GM18517 (cell line): Measurements from ENCODE around the gene MCHR1.

Experiments
- ATAC-seq: cut with Tn5 transposase; IDR thresholded peaks from one replicate; pipeline ENCODE4 v1.9.1; 2021; ENCODE audit warnings: mild to moderate bottlenecking, moderate library complexity; ENCODE audit not compliant: unreplicated experiment

MCHR1 gene

DNA sequence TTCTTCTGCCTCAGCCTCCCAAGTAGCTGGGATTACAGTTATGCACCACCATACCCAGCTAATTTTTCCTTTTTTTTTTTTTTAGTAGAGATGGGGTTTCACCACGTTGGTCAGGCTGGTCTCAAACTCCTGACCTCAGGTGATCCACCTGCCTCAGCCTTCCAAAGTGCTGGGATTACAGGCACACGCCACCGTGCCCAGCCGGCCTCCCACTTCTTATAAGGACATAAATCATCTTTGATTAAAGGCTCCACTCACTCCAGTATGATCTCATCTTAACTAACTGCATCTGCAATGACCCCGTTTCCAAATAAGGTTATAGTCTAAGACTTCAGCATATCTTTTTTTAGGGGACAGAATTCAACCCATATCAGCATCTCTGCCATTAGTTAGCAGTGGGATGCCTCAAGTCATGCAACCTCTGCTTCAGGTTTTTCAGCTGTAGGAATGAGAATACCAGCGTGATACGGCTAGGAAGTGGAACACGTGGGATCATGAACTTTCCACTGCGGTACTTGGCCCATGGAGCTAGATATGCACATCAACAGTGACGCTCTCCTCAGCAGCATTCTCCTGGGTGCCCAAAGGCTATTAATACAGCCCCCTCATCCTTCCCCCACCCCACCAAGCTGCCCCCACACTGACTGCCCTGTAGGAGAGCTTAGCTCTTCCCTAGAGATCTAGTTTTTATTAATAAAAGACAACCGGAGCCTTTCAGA lies 41.4 kb downstream of the MCHR1 start:
- ATAC-seq: no peak

DNA sequence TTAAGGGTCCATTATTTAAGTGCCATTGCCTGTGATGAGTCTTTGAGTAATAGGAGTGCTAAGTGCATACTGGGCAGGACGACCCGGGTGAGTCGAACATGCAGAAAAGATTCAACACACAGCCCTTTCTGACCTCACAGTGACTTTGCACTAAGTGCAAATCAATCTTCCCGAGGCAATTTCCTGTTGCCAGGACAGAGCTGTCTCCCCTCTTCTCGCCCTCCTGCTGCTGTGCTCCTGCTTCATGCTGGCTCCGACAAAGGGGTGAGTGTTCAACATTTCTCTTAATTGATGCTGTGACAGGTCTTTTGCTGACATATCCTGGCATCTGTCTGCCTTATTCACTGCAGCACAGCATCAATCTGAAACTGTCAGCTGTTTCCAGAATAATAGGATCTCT lies 42.0 kb downstream of the MCHR1 start:
- no peak for ATAC-seq

DNA sequence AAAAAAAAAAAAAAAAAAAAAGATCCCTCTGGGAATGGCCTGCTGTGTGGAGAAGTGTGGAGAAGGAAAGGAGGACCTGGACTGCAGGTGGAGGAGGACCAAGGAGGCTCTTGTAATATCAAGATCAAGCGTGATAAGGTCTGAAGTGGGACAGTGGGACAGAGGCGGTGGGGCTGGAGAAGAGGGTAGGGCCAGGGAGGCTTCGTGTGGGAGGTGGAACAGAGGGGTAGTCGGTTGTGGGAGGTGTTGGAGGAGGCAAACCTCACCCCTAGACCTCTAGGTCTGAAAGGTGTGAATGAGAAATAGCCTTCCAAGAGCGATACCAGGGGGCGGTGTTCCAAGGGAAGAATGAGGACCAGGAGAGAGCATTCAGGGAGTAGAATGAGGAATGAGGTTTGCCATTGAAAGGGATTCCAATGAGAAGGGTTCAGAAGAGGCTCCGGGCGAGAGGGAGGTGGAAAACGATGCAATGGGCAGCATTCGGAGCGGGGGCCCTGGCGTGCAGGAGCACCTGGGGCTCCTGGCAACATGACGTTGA lies 44.2 kb downstream of the MCHR1 start:
- no peak for ATAC-seq

DNA sequence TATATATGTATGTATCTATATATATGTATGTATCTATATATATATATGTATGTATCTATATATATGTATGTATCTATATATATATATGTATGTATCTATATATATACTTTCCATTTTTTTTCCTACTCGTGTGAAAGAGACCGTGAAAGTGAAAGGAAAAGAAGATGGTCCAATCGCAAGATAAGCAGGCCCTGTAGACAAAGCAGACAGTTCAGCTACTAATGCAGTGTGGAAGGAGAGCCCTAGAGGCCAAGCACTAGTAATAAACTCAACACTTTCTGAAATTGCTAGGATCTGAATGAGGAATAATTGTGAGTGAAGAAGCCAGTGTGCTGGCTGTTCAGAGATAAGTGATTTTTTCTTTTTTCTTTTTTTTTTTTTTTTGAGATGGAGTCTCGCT lies 47.2 kb downstream of the MCHR1 start:
- ATAC-seq: no peak

DNA sequence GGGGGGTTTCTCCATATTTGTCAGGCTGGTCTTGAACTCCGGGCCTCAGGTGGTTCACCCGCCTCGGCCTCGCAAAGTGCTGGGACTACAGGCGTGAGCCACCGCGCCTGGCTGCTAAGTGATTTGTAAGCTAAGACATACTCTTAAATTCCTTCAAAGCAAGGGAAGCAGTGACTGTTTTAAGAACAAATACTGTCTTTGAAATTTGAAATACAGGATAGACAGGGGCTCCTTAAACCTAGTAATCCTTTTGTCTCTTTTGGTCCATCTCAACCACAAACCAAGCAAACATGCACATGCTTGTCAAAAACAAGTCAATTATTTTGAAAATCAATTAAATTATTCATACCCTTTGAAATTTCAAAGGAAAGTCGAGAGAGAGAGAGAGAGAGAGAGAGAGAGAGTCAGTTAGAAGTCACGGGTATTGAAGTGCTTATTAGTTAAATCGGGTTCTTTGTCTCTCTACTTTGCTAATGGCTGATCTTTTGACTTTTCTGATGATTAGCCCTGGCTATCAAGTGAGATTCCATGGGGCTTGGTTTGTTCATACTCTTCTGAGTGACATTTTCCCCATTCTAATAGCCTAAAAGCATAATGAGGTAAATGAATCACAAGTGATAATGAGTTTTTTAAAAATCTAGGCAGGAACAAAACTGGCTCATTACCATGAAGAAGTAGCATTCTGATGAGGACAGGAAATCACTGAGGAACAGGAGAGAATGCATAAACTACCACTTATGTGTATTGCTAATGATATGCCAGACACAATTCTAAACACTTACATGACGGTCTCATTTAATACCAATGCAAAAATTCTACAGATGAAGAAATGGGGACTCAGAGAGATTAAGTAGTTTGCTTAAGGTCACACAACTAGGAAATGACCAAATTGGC lies 48.0 kb downstream of the MCHR1 start:
- no peak for ATAC-seq

DNA sequence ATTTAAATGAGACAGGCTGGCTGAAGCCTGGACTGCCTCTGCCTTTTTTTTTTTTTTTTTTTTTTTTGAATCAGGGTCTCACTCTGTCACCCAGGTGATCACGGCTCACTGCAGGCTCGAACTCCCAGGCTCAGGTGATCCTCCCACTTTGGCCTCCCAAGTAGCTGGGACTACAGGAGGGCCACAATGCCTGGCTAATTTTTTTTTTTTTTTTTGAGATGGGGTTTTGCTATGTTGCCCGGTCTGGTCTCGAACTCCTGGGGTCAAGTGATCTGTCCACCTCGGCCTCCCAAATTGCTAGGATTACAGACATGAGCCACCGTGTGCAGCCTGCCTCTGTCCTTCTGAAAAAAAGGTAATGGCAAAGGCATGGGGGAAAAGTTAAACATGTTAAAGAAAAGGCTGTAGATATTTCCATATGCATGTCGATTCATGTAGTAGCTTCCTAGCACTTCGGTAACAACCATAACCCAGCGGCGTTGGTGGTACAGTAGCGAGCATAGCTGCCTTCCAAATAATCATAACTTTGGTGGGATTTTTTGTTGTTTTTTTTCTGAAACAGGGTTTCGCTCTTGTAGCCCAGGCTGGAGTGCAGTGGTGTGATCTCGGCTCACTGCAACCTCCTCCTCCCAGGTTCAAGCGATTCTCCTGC lies 48.8 kb downstream of the MCHR1 start:
- no peak for ATAC-seq

DNA sequence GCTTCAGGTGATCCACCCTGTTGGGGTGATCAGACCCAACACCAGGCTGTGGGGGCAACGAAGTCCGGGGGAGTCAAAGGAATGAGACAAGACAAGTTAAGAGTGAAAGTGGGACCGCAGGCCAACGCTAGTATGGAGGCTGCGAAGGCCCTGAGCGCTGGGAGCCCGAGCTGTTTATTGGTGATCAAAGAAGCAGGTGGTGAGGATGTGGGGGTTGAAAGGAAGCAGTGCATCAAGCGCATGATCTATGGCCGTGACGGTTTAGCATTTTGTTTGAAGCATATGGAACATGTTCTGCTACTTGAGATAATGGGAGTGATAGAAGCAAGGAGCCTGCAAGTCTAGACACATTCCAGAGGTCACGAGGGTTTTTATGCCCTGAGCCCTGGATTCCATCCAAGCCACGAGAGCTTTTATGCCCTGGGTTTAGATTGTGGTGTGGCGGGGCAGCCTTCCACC lies 49.5 kb downstream of the MCHR1 start:
- ATAC-seq: no peak

DNA sequence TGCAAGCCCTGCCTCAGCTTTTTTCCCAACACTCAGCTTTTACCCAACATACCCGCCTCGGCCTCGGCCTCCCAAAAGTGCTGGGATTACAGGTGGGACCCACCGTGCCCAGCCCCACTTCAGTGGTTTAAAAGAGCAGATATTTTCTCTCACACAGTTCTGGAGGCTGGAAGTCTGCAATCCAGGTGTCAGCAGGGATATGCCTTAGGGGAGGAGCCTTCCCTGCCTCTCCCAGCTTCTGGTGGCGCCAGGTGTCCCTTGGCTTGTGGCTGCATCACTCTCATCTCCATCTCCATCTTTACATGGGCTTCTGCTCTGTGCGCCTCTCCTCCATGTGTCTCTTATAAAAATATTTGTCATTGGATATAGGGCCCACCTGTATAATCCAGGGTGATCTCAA lies 50.0 kb downstream of the MCHR1 start:
- no peak for ATAC-seq
